Skin epidermis (tissue), 12 donors: ENCODE measurements around the gene RPL35A.
A peak's percentile ranks its signal among the peaks of the same experiment; 100 is the strongest.
"Not testable (repeated sequence)": the region's sequence is repeated elsewhere in the genome, so short reads cannot be mapped to it uniquely, and the experiment has no call there.

Experiments used
- H3K27ac ChIP-seq, 21 experiments: fragments of 200-600 bp; sonication (generic) in 11 of 21; one replicate each; pipeline ENCODE4 v1.5.0; 2020; ENCODE audit warnings: mild to moderate bottlenecking in 3 of 21, inconsistent platforms in 2 of 21, moderate library complexity in 2 of 21
- H3K4me3 ChIP-seq, 7 experiments: fragments of 200-600 bp; sonication (generic) in 2 of 7; one replicate each; pipeline ENCODE4 v1.5.0; 2020; ENCODE audit warnings: inconsistent platforms in 2 of 7, mild to moderate bottlenecking in 2 of 7, moderate library complexity in 1 of 7

RPL35A gene

GRCh38 chr3:197949778-197950676 lies at the start of gene RPL35A:
RPL35A (plus strand) TSS chr3:197950190; CDS start chr3:197950968, 778 bp downstream.
- peak within 1 kb of the TSS; percentile 51 to 96 (median 92) for H3K27ac ChIP-seq
- H3K4me3 ChIP-seq = peak within 1 kb of the TSS; percentile 59 to 76 (median 64)

- Histone ChIP-seq H3K4me3 (no peak overlapping the region), H3K27ac (no peak overlapping the region)
These were observed 48.4 kb upstream of the RPL35A start for GRCh38 chr3:197901626-197902025.

- H3K27ac ChIP-seq = peak overlapping the region in 1 of 21 experiments; percentile 13
- no peak overlapping the region for H3K4me3 ChIP-seq
These were observed 43.8 kb upstream of the RPL35A start for GRCh38 chr3:197906023-197906849.

GRCh38 chr3:197906850-197907187 lies 43.2 kb upstream of the RPL35A start:
- Histone ChIP-seq H3K27ac (peak overlapping the region in 1 of 21 experiments; percentile 13), H3K4me3 (no peak overlapping the region)

GRCh38 chr3:197907196-197907595 lies 42.8 kb upstream of the RPL35A start:
- Histone ChIP-seq H3K27ac (peak overlapping the region in 1 of 21 experiments; percentile 13), H3K4me3 (no peak overlapping the region)

GRCh38 chr3:197908550-197908949 lies 41.4 kb upstream of the RPL35A start:
- H3K4me3 ChIP-seq, H3K27ac ChIP-seq: not testable (repeated sequence)

- Histone ChIP-seq H3K4me3 (no peak overlapping the region), H3K27ac (no peak overlapping the region)
These were observed 40.9 kb upstream of the RPL35A start for GRCh38 chr3:197908957-197909701.

- peak overlapping the region in 2 of 7 experiments; percentile 2 to 28 for H3K4me3 ChIP-seq
- peak overlapping the region in 3 of 21 experiments; percentile 45 to 55 (median 47) for H3K27ac ChIP-seq
These were observed 37.1 kb upstream of the RPL35A start for GRCh38 chr3:197912741-197913476.

GRCh38 chr3:197913641-197914380 lies 36.2 kb upstream of the RPL35A start:
- Histone ChIP-seq H3K4me3 (no peak overlapping the region), H3K27ac (no peak overlapping the region)

GRCh38 chr3:197921429-197922275 lies 28.3 kb upstream of the RPL35A start:
- not testable (repeated sequence) for H3K4me3 ChIP-seq

GRCh38 chr3:197926418-197926817 lies 23.6 kb upstream of the RPL35A start:
- no peak overlapping the region for H3K27ac ChIP-seq
- H3K4me3 ChIP-seq = no peak overlapping the region

More at GRCh38 chr3:197921429-197922275, 28.3 kb upstream of the RPL35A start:
- not testable (repeated sequence) for H3K27ac ChIP-seq

GRCh38 chr3:197927578-197927977 lies 22.4 kb upstream of the RPL35A start:
- not testable (repeated sequence) for H3K4me3 ChIP-seq, H3K27ac ChIP-seq

GRCh38 chr3:197936819-197937384 lies 13.1 kb upstream of the RPL35A start:
- no peak overlapping the region for H3K27ac ChIP-seq
- no peak overlapping the region for H3K4me3 ChIP-seq

- H3K4me3 ChIP-seq = no peak overlapping the region
These were observed 9.1 kb upstream of the RPL35A start for GRCh38 chr3:197940745-197941384.

GRCh38 chr3:197942956-197943556 lies 6.9 kb upstream of the RPL35A start:
- Histone ChIP-seq H3K4me3 (no peak overlapping the region), H3K27ac (no peak overlapping the region)

More at GRCh38 chr3:197940745-197941384, 9.1 kb upstream of the RPL35A start:
- no peak overlapping the region for H3K27ac ChIP-seq

GRCh38 chr3:197949191-197949777 lies 706 bp upstream of the RPL35A start:
- Histone ChIP-seq H3K27ac (peak overlapping the region in 18 of 21 experiments; percentile 77 to 96 (median 93)), H3K4me3 (peak overlapping the region; percentile 59 to 76 (median 64))
